Chondrocyte (in vitro differentiated cells): ENCODE results near the gene TRERF1. TPM values are rescaled to one million over a fixed set of nuclear protein-coding genes. Genes with fewer than 3 reads are reported as not detected.

ENCODE experiments used
- DNase-seq: peaks from one replicate; pipeline ENCODE4 v3.0.0; 2021; ENCODE audit warnings: mixed read lengths, low spot score
- H3K27ac Mint-ChIP-seq: one replicate; pipeline ENCODE4 v1.8.0; 2021; ENCODE audit warnings: mild to moderate bottlenecking, moderate library complexity, mixed read lengths; ENCODE audit not compliant: unreplicated experiment
- H3K27me3 Mint-ChIP-seq: 2 replicates; pipeline ENCODE4 v1.8.0; 2021; ENCODE audit warnings: low read depth, mixed read lengths
- H3K36me3 Mint-ChIP-seq: 2 replicates; pipeline ENCODE4 v1.8.0; 2021; ENCODE audit warnings: low read depth, mixed read lengths
- H3K4me1 Mint-ChIP-seq: 2 replicates; pipeline ENCODE4 v1.8.0; 2021; ENCODE audit warnings: low read depth, mild to moderate bottlenecking, mixed read lengths
- H3K4me3 Mint-ChIP-seq: one replicate; pipeline ENCODE4 v1.8.0; 2021; ENCODE audit warnings: mild to moderate bottlenecking, moderate library complexity, mixed read lengths; ENCODE audit not compliant: unreplicated experiment
- H3K9me3 Mint-ChIP-seq: 2 replicates; pipeline ENCODE4 v1.8.0; 2021; ENCODE audit warnings: low read depth, mixed read lengths
- CTCF ChIP-seq: fragments of 200-600 bp; sonication (generic); IDR thresholded peaks from 2 replicates; pipeline ENCODE4 v1.5.0; 2021; ENCODE audit warnings: antibody characterized with exemption, mild to moderate bottlenecking, moderate library complexity
- total RNA-seq: library from RNA; stranded (reverse); gene quantifications from 3 replicates; pipeline ENCODE4 v1.2.1, GENCODE V29; 2021

Gene TRERF1
- total RNA-seq, 1 donor from 2014 or later: 1.8 TPM

GRCh38 chr6:42443312-42444060 lies 8.2 kb downstream of the TRERF1 start:
- TF ChIP-seq CTCF: no peak
- Mint-ChIP-seq H3K27ac (no peak overlapping the region), H3K4me1 (peaks cover 25% of the 10 kb centered on the region), H3K9me3 (no peaks in the 10 kb centered on the region), H3K4me3 (no peak overlapping the region), H3K36me3 (no peaks in the 10 kb centered on the region), H3K27me3 (no peaks in the 10 kb centered on the region)
- no peak for DNase-seq

GRCh38 chr6:42441697-42442081 lies 10.0 kb downstream of the TRERF1 start:
- Mint-ChIP-seq H3K9me3 (no peaks in the 10 kb centered on the region), H3K36me3 (no peaks in the 10 kb centered on the region), H3K27me3 (no peaks in the 10 kb centered on the region), H3K27ac (no peak overlapping the region), H3K4me1 (peaks cover 25% of the 10 kb centered on the region), H3K4me3 (no peak overlapping the region)
- DNase-seq: no peak
- TF ChIP-seq CTCF: no peak

GRCh38 chr6:42440778-42441696 lies 10.7 kb downstream of the TRERF1 start:
- H3K9me3 Mint-ChIP-seq: no peaks in the 10 kb centered on the region
- no peak for TF ChIP-seq CTCF
- H3K4me3 Mint-ChIP-seq: peak overlapping the region; percentile 8
- H3K36me3 Mint-ChIP-seq: no peaks in the 10 kb centered on the region
- H3K27ac Mint-ChIP-seq: peak overlapping the region; percentile 55
- peaks cover 25% of the 10 kb centered on the region for H3K4me1 Mint-ChIP-seq
- no peak for DNase-seq
- H3K27me3 Mint-ChIP-seq: no peaks in the 10 kb centered on the region

GRCh38 chr6:42440027-42440426 lies 11.7 kb downstream of the TRERF1 start:
- Mint-ChIP-seq H3K9me3 (peaks cover 1% of the 10 kb centered on the region), H3K27ac (no peak overlapping the region), H3K36me3 (peaks cover under 1% of the 10 kb centered on the region), H3K27me3 (no peaks in the 10 kb centered on the region), H3K4me1 (peaks cover 25% of the 10 kb centered on the region), H3K4me3 (no peak overlapping the region)
- DNase-seq: no peak
- TF ChIP-seq CTCF: no peak

- Mint-ChIP-seq H3K27ac (no peak overlapping the region), H3K4me1 (peaks cover 21% of the 10 kb centered on the region), H3K4me3 (no peak overlapping the region), H3K36me3 (peaks cover 15% of the 10 kb centered on the region), H3K9me3 (peaks cover 17% of the 10 kb centered on the region), H3K27me3 (no peaks in the 10 kb centered on the region)
- no peak for DNase-seq
- TF ChIP-seq CTCF: no peak
Observed at GRCh38 chr6:42436825-42437224, 14.9 kb downstream of the TRERF1 start.
